ENCODE results near the gene GPC3. TPM values are rescaled to one million over a fixed set of nuclear protein-coding genes. Genes with fewer than 3 reads are reported as not detected.
"Not testable (repeated sequence)": the region's sequence is repeated elsewhere in the genome, so short reads cannot be mapped to it uniquely, and the experiment has no call there.

The GPC3 gene
- total and polyA plus RNA-seq, 2 experiments from 2014 or later: 36.8 to 60.1 TPM

GRCh38 chrX:134023851-134024281, 38.5 kb upstream of the GPC3 start (continued):
- no peak for TF ChIP-seq ZNF331 (CRISPR knock-in tag; IDR thresholded peaks at IDR 0.05; ENCODE audit: low read depth)
- TF ChIP-seq ZNF114 (CRISPR knock-in tag; IDR thresholded peaks at IDR 0.05): no peak

GRCh38 chrX:134020910-134021309, 35.5 kb upstream of the GPC3 start:
- H3K27me3 ChIP-seq (ENCODE audit: insufficient read depth): no peaks in the 10 kb centered on the region
- Mint-ChIP-seq H3K9me3 (no peaks in the 10 kb centered on the region), H3K27me3 (ENCODE audit: insufficient read depth, low read depth, poor library complexity) (no peaks in the 10 kb centered on the region), H3K27ac (no peak overlapping the region), H3K4me1 (no peaks in the 10 kb centered on the region), H3K4me3 (no peak overlapping the region), H3K36me3 (ENCODE audit: low read depth) (no peaks in the 10 kb centered on the region)
- H3K4me3 ChIP-seq: no peak overlapping the region
- H3K4me2 ChIP-seq: no peak overlapping the region
- no peaks in the 10 kb centered on the region for H3K4me1 ChIP-seq (ENCODE audit: insufficient read depth)
- no peak overlapping the region for H2AFZ ChIP-seq
- no peak overlapping the region for H3K27ac ChIP-seq (ENCODE audit: low read depth)
- peak; percentile 85 for ATAC-seq
- no peak for TF ChIP-seq ZNF114 (CRISPR knock-in tag; IDR thresholded peaks at IDR 0.05)
- peak; percentile 52 to 65 for TF ChIP-seq CTCF (conservative IDR thresholded peaks at IDR 0.05; ENCODE audit: low read depth in 2 of 2)
- H4K20me1 ChIP-seq (replicated peaks; ENCODE audit: insufficient read depth): no peaks in the 10 kb centered on the region
- DNase-seq (ENCODE audit: low spot score): peak; percentile 49
- H3K79me2 ChIP-seq (replicated peaks; ENCODE audit: insufficient read depth): no peaks in the 10 kb centered on the region
- no peaks in the 10 kb centered on the region for H3K36me3 ChIP-seq (ENCODE audit: insufficient read depth)
- no peaks in the 10 kb centered on the region for H3F3A ChIP-seq (replicated peaks; ENCODE audit: low read depth)
- no peaks in the 10 kb centered on the region for H3K9me2 ChIP-seq (ENCODE audit: insufficient read depth)

GRCh38 chrX:134019567-134020206, 34.3 kb upstream of the GPC3 start:
- H3K4me3 Mint-ChIP-seq: no peak overlapping the region
- H3K79me2 ChIP-seq (replicated peaks; ENCODE audit: insufficient read depth): no peaks in the 10 kb centered on the region
- TF ChIP-seq ETS1 (IDR thresholded peaks at IDR 0.05): no peak
- TF ChIP-seq NANOG (IDR thresholded peaks at IDR 0.05; ENCODE audit: borderline replicate concordance): no peak
- no peak for TF ChIP-seq ZNF114 (CRISPR knock-in tag; IDR thresholded peaks at IDR 0.05)
- TF ChIP-seq POLR2AphosphoS5 (IDR thresholded peaks at IDR 0.05; ENCODE audit: low read depth): no peak
- no peak for TF ChIP-seq STAT1 (IDR thresholded peaks at IDR 0.05; ENCODE audit: unreplicated experiment)
- TF ChIP-seq REST (IDR thresholded peaks at IDR 0.05; ENCODE audit: unreplicated experiment): no peak
- TF ChIP-seq EZH2phosphoT487 (IDR thresholded peaks at IDR 0.05; ENCODE audit: unreplicated experiment): no peak
- no peak for TF ChIP-seq CREB1 (CRISPR knock-in tag; IDR thresholded peaks at IDR 0.05; ENCODE audit: low read depth)
- no peaks in the 10 kb centered on the region for H3K36me3 Mint-ChIP-seq (ENCODE audit: low read depth)
- H3K9me3 Mint-ChIP-seq: no peaks in the 10 kb centered on the region
- H3K27ac Mint-ChIP-seq: no peak overlapping the region
- H2AFZ ChIP-seq: no peak overlapping the region
- H3K4me2 ChIP-seq: no peak overlapping the region
- no peaks in the 10 kb centered on the region for H3K36me3 ChIP-seq (ENCODE audit: insufficient read depth)
- no peaks in the 10 kb centered on the region for H4K20me1 ChIP-seq (replicated peaks; ENCODE audit: insufficient read depth)
- DNase-seq (ENCODE audit: low spot score): no peak
- H3K4me3 ChIP-seq: no peak overlapping the region
- H3K4me1 ChIP-seq (ENCODE audit: insufficient read depth): no peaks in the 10 kb centered on the region
- no peaks in the 10 kb centered on the region for H3K9me2 ChIP-seq (ENCODE audit: insufficient read depth)
- no peak overlapping the region for H3K27ac ChIP-seq (ENCODE audit: low read depth)
- H3K27me3 Mint-ChIP-seq (ENCODE audit: insufficient read depth, low read depth, poor library complexity): no peaks in the 10 kb centered on the region
- H3K4me1 Mint-ChIP-seq: no peaks in the 10 kb centered on the region
- no peak for ATAC-seq
- no peaks in the 10 kb centered on the region for H3K27me3 ChIP-seq (ENCODE audit: insufficient read depth)
- H3F3A ChIP-seq (replicated peaks; ENCODE audit: low read depth): no peaks in the 10 kb centered on the region

- not testable (repeated sequence) for H2AFZ ChIP-seq; H3K27me3 Mint-ChIP-seq (ENCODE audit: insufficient read depth, low read depth, poor library complexity); H3K9me3 Mint-ChIP-seq; H3K4me1 ChIP-seq (ENCODE audit: insufficient read depth); H3K4me2 ChIP-seq; H3K9me2 ChIP-seq (ENCODE audit: insufficient read depth); H4K20me1 ChIP-seq (replicated peaks; ENCODE audit: insufficient read depth); ATAC-seq; H3K4me3 Mint-ChIP-seq; H3K27me3 ChIP-seq (ENCODE audit: insufficient read depth); H3K36me3 Mint-ChIP-seq (ENCODE audit: low read depth); H3K36me3 ChIP-seq (ENCODE audit: insufficient read depth); H3K4me3 ChIP-seq; H3K27ac Mint-ChIP-seq; H3F3A ChIP-seq (replicated peaks; ENCODE audit: low read depth); DNase-seq (ENCODE audit: low spot score); H3K4me1 Mint-ChIP-seq; H3K27ac ChIP-seq (ENCODE audit: low read depth); H3K79me2 ChIP-seq (replicated peaks; ENCODE audit: insufficient read depth)
Measured at GRCh38 chrX:134016309-134016708, 30.9 kb upstream of the GPC3 start.

Data from GM23338 (cell line).